ENCODE results near the gene ABCD2.
"Not testable (repeated sequence)": the region's sequence is repeated elsewhere in the genome, so short reads cannot be mapped to it uniquely, and the experiment has no call there.

ABCD2 gene

GRCh38 chr12:39619660-39620433, at the start of gene ABCD2:
ABCD2 (minus strand) TSS chr12:39619803; CDS start chr12:39619615, 188 bp downstream.
- no peak for DNase-seq (ENCODE audit: low read depth)

GRCh38 chr12:39660101-39660500, 40.5 kb upstream of the ABCD2 start:
- no peak for DNase-seq (ENCODE audit: low read depth)

GRCh38 chr12:39647383-39647782, 27.8 kb upstream of the ABCD2 start:
- no peak for DNase-seq (ENCODE audit: low read depth)

GRCh38 chr12:39646963-39647362, 27.4 kb upstream of the ABCD2 start:
- DNase-seq (ENCODE audit: low read depth): no peak

- DNase-seq (ENCODE audit: low read depth): no peak
Observed at GRCh38 chr12:39643052-39643451, 23.4 kb upstream of the ABCD2 start.

DNA sequence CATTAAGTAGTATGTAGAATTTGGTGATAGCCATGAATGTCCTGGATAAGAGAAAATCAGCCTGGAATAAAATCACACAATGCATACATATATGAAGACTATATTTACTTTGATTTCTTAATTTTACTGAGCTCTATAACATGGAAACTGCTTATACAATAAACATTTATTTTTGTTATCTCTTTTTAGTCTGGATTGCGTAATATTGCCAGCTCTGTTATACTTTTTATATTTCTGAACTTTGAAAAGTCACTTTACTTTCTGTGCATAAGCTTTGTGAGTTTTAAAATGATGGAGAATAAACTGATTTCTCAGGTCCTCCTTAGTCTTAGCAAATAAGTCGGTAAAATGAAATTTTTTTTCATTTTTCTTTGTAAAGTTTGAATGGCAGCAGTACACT, 19.2 kb upstream of the ABCD2 start:
- DNase-seq (ENCODE audit: low read depth): no peak

GRCh38 chr12:39638178-39638577, 18.6 kb upstream of the ABCD2 start:
- no peak for DNase-seq (ENCODE audit: low read depth)

GRCh38 chr12:39632670-39633069, 13.1 kb upstream of the ABCD2 start:
- DNase-seq (ENCODE audit: low read depth): no peak

GRCh38 chr12:39628836-39629235, 9.2 kb upstream of the ABCD2 start:
- no peak for DNase-seq (ENCODE audit: low read depth)

- no peak for DNase-seq (ENCODE audit: low read depth)
Observed at GRCh38 chr12:39627914-39628313, 8.3 kb upstream of the ABCD2 start.

DNA sequence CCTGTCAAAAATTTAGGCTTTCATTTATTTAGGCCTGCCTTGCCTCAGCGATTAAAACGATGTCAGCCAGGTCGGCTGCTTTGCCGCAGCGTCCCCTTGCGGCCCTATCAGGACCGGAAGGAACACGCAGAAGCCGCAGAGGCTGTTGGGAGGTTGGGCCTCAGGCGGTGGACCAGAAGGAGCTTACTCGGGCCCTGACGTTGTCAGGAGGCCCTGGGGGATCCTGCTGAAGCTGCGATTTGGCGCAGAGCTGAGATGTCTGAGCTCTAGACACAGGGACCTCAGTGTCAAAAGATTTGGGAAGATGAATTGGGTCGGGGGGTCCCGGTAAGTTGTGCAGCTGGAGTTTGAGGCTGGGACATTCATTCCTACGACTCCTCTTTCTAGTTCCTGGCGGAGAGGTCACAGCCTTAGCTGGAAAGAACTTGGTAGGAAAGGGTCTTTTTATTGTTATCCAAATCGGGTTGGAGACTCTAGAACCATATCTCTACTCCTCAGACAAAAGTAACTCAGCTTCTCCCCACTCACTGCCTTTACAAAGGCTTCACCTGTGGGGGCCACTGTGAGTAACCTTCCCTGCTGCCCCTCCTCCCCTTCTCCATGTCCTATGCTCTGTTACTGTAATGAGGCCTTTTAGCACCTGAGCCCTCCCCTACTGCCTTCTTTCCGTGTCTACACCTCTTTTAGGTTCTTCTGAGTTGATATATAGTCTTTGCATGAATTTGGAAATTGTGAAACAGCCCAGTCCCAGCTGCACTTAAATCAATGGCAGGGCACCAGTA, 6.6 kb upstream of the ABCD2 start:
- no peak for DNase-seq (ENCODE audit: low read depth)

GRCh38 chr12:39623919-39624318, 4.3 kb upstream of the ABCD2 start:
- no peak for DNase-seq (ENCODE audit: low read depth)

DNA sequence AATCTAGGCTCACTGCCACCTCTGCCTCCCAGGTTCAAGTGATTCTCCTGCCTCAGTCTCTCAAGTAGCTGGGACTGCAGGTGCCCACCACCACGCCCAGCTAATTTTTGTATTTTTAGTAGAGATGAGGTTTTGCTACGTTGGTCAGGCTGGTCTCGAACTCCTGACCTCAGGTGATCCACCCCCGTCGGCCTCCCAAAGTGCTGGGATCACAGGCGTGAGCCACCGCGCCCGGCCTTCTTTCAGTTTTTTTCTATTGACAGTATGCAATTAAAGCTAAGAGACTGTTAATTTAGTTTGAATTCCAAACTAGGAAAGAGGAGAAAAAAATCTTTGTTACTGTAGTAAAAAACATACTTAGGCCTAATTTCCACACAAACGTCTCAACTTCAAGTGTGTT, 3.6 kb upstream of the ABCD2 start:
- not testable (repeated sequence) for DNase-seq (ENCODE audit: low read depth)

- DNase-seq (ENCODE audit: low read depth): no peak
Observed at GRCh38 chr12:39622306-39622705, 2.7 kb upstream of the ABCD2 start.

- no peak for DNase-seq (ENCODE audit: low read depth)
Observed at GRCh38 chr12:39621670-39622069, 2.1 kb upstream of the ABCD2 start.

DNA sequence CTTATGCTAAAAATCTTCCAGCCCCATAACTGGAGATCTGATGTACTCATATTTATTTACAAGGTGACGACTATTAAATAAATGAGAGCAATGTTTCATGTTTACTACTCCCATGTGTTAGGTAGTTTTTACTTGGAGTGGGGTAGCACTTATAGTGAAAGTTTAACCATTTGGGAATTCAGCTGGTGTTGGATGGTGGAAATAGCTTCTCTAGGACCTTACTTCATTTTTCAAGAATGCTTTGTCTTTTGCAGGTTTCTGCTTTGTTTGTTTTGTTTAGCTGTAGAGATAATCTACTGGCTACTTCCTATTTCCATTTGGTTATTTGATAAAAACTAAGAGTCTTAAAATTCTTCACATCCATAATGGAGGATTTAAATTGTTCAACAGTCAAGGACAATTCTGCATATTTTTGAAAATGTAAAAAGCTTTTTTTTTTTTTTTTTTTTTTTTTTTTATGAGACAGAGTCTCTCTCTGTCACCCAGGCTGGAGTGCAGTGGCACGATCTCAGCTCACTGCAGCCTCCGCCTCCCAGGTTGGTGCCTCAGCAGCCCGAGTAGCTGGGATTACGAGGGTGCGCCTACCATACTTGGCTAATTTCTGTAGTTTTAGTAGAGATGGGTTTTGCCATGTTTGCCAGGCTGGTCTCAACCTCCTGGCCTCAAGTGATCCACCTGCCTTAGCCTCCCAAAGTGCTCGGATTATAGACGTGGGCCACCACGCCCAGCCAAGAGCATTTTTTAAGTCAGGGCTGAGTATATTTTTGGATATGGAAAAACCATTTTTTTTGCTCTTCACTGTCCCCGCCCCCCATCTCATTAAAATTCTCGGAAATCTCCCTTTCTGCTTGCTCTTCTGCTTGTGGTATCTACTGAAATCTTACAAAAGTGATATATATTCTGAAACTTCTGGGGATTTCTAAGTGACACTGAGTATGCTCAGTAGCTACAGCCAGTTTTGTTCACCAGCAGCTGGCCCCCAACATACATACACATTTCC, 1.4 kb upstream of the ABCD2 start:
- no peak for DNase-seq (ENCODE audit: low read depth)

GRCh38 chr12:39619316-39619659, 315 bp downstream of the ABCD2 start:
- DNase-seq (ENCODE audit: low read depth): no peak

DNA sequence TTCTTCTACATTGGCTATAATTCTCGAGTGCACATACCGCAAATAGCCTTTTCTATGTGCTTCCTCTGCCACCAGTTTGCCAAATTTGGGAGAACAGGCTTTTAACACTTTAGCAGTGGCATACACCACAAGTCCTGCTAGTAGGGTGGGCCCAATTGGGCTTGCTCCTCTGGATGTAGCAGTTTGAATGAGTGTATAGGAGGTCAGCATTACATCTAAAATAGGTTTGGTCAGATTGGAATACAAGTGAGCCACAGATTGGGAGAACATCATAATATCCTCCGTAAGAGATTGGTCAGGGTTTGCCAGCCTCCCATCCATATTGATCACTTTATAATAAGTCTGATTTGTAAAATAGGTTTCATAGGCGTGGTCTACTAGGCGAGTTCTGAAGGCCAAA, 902 bp downstream of the ABCD2 start:
- no peak for DNase-seq (ENCODE audit: low read depth)

GRCh38 chr12:39617887-39618286, 1.7 kb downstream of the ABCD2 start:
- no peak for DNase-seq (ENCODE audit: low read depth)

DNA sequence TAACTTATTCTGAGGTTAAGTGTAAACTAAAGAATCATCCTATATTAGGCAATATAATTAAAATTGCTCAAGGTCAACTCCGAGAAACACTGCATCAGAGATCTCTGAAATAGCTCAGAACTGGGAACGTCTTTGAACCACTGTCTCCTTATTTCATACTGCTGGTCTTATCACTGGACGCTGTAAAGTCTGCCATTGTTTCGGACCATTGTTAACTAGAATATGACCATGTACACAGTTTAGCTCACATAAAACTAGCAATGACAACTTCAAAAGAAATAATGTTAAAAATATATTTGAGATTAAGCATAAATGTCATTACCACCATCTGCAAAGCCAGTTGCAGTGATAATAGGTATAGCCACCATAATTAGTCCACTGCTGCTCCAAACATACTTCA, 2.9 kb downstream of the ABCD2 start:
- DNase-seq (ENCODE audit: low read depth): no peak

- DNase-seq (ENCODE audit: low read depth): no peak
Observed at GRCh38 chr12:39616251-39616650, 3.4 kb downstream of the ABCD2 start.

DNA sequence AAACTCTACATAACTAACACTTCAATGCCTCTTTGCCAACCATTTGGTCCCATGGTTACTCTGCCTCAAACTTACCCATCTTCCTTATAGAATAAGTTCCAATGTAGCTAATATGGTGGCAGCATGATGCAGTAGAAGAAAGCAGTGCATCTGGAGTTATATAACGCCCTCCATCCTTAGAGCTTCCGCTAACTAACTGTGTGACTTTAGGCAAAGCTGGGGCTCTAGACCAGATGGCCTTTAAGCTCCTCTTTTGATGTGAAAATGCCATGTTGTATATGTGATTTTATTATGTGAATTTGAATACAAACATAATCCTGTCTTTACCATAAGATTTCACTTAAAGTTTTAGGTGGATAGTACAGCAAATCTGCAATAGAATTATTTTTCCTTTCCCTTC, 6.1 kb downstream of the ABCD2 start:
- DNase-seq (ENCODE audit: low read depth): no peak

All from CMK (cell line).